ENCODE measurements around the gene CFAP46.
"Not testable (repeated sequence)": the region's sequence is repeated elsewhere in the genome, so short reads cannot be mapped to it uniquely, and the experiment has no call there.

The CFAP46 gene

DNA sequence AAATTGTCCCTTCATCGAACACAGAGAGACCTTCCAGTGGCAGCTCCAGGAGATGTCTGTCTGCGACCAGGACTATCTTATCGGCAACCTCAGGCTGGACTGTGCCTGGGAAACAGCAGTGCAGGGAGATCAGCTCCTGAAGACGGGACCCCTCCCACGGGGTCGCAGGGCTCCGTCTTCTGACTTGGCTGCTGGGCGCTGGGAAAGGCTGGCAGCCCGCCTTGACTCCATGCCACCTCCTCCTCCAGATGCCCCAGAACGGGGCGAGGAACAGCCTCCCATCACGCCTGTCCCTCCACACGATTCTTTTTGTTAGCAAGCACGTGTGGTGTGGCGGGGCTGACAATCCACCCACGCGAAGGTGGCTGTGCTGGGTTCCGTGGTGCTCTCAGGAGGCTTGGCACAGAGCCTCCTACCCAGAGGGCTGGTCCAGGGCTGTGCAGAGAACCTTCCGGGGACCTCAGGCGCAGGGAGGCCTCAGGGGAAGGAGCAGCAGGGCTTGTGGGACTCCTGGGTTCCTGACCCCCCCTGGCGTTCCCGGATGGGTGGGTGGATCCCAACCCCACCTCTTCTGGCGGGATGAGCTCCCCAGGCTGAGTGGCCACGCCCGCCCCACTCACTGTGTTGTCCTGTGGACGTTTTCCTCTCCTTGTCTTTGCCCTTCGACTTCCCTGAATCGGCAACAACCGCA is 108.8 kb downstream of the CFAP46 start:
- no peaks in the 10 kb centered on the region for H3K9me3 ChIP-seq (ENCODE audit: control insufficient read depth, insufficient read depth, low read length)
- no peak overlapping the region for H3K27ac ChIP-seq (ENCODE audit: low read length)
- no peaks in the 10 kb centered on the region for H3K27me3 ChIP-seq (ENCODE audit: control insufficient read depth, insufficient read depth, low read length)
- H3K4me3 ChIP-seq (ENCODE audit: low read length): no peak overlapping the region; the same call in 1 of the 2 replicates
- H3K4me1 ChIP-seq (ENCODE audit: control insufficient read depth, insufficient read depth, low read length): peaks cover 2% of the 10 kb centered on the region
- no peaks in the 10 kb centered on the region for H3K36me3 ChIP-seq (ENCODE audit: control insufficient read depth, insufficient read depth, low read length)
- no CpG with 5 or more reads among the region's 29 CpGs for WGBS (ENCODE audit: insufficient coverage, insufficient read length)
- no peak for DNase-seq (ENCODE audit: low read depth, low spot score)

DNA sequence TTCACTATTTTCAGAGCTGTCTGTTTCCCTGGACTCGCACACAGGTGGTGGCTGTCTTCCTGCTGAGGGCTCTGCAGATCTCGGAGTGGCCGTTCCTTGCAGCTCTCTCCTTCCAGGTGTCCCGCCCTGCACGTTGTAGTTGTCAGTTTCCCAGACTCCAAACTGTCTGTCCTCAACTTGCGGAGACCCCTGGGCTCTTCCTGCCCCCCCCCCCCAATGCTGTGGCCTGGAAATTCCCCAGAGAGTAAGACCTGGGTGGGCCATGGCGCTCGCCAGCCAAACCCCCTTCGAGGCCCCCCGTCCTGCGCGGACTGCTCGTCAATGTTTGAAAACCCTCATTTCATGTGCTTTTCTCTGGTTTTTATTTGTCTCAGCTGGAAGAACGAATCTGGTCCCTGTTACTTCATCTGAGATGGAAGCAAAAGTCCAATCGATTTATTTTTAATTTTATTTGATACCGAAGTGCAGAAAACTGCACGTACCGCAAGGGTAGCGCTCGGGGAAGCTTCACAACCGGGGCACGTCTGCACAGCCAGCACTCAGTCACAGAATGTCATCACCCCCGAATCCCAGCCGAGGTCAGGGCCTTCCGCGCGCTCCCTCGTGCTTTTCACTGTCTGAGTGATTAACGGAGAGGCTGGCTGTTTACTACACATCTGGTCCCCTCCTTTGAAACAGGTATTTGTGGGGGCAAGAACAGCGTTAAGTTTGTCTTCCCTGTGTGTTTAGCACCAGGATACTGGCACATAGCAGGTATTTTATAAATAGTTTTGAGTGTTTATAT is 110.0 kb downstream of the CFAP46 start:
- no peaks in the 10 kb centered on the region for H3K27me3 ChIP-seq (ENCODE audit: control insufficient read depth, insufficient read depth, low read length)
- WGBS (ENCODE audit: insufficient coverage, insufficient read length): no CpG with 5 or more reads among the region's 30 CpGs
- peaks cover 2% of the 10 kb centered on the region for H3K4me1 ChIP-seq (ENCODE audit: control insufficient read depth, insufficient read depth, low read length)
- no peaks in the 10 kb centered on the region; the same call in 1 of the 2 replicates for H3K9me3 ChIP-seq (ENCODE audit: control insufficient read depth, insufficient read depth, low read length)
- no peak overlapping the region for H3K27ac ChIP-seq (ENCODE audit: low read length)
- no peak overlapping the region for H3K4me3 ChIP-seq (ENCODE audit: low read length)
- DNase-seq (ENCODE audit: low read depth, low spot score): no peak
- H3K36me3 ChIP-seq (ENCODE audit: control insufficient read depth, insufficient read depth, low read length): no peaks in the 10 kb centered on the region

DNA sequence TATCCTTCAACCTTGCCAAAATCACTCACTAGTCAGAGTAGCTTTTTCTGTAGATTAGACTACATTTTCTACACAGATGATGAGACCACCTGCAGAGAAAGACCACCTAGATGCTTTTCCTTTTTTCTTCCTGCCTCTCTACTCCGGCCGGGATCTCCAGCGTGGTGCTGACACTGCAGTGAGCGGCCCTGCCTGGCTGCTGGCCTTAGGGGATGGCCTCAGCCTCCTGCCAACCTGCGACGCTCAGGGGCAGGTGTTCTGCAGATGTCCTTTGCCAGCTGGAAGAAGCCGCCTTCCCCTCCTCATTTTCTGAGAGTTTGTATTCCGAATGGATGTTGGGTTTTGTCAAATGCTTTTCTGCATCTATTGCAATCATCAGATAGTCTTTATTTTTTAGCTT is 113.0 kb downstream of the CFAP46 start:
- H3K27me3 ChIP-seq (ENCODE audit: control insufficient read depth, insufficient read depth, low read length): no peaks in the 10 kb centered on the region
- WGBS (ENCODE audit: insufficient coverage, insufficient read length): no CpG with 5 or more reads among the region's 8 CpGs
- DNase-seq (ENCODE audit: low read depth, low spot score): no peak
- H3K4me1 ChIP-seq (ENCODE audit: control insufficient read depth, insufficient read depth, low read length): no peaks in the 10 kb centered on the region
- no peaks in the 10 kb centered on the region; the same call in 1 of the 2 replicates for H3K9me3 ChIP-seq (ENCODE audit: control insufficient read depth, insufficient read depth, low read length)
- H3K36me3 ChIP-seq (ENCODE audit: control insufficient read depth, insufficient read depth, low read length): no peaks in the 10 kb centered on the region
- H3K27ac ChIP-seq (ENCODE audit: low read length): no peak overlapping the region
- H3K4me3 ChIP-seq (ENCODE audit: low read length): no peak overlapping the region

DNA sequence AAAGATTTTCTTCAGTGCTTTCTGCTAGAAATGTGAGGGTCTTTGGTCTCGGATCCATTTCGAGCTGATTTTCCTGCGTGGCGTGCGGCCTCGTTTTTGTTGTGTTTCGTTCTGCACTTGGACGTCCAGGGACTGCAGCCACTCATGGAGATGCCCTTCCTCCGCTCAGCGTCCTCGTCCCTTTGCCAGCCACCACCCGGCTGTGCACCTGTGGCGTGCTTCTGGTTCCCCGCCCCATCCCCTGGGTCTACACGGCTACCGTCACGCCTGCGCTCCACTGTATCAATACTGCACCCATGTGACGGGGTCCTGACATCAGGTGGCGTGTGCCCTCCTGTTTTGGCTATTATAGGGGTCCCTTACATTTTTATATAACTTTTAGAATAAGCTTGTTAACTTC is 113.7 kb downstream of the CFAP46 start:
- H3K36me3 ChIP-seq (ENCODE audit: control insufficient read depth, insufficient read depth, low read length): no peaks in the 10 kb centered on the region
- H3K27me3 ChIP-seq (ENCODE audit: control insufficient read depth, insufficient read depth, low read length): no peaks in the 10 kb centered on the region
- H3K9me3 ChIP-seq (ENCODE audit: control insufficient read depth, insufficient read depth, low read length): no peaks in the 10 kb centered on the region; the same call in 1 of the 2 replicates
- DNase-seq (ENCODE audit: low read depth, low spot score): no peak
- H3K4me3 ChIP-seq (ENCODE audit: low read length): no peak overlapping the region
- H3K27ac ChIP-seq (ENCODE audit: low read length): no peak overlapping the region
- H3K4me1 ChIP-seq (ENCODE audit: control insufficient read depth, insufficient read depth, low read length): no peaks in the 10 kb centered on the region
- WGBS (ENCODE audit: insufficient coverage, insufficient read length): no CpG with 5 or more reads among the region's 20 CpGs

DNA sequence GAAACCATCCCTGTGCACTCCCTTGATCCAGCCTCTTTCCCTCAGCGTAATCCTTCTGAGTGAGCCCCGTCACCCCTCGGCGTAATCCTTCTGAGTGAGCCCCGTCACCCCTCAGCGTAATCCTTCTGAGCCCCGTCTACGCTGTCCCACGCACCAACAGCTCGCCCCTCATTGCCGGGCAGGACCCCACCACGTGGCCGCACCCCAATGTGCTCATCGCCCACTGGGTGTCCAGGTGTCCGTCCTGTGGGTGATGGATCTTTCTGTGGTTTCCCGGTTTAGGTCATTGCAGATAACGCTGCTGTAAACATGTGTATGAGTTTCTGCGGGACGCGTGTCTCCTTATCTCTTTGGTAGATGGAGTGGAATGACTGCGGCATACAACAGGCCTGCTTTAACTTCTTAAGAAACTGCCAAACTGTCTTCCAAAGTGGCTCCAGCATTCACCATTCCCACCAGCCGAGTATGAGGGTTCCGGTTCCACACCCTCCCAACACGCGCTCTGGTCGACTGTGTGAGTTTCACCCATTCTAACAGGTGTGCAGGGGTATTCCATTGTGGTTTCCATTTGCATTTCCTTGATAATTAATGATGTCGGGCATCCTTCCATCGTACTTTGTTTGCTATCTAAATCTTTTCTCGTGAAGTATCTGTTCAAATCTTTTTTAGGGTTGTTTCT is 114.4 kb downstream of the CFAP46 start:
- H3K27me3 ChIP-seq (ENCODE audit: control insufficient read depth, insufficient read depth, low read length): no peaks in the 10 kb centered on the region
- DNase-seq (ENCODE audit: low read depth, low spot score): no peak
- H3K4me3 ChIP-seq (ENCODE audit: low read length): no peak overlapping the region
- WGBS (ENCODE audit: insufficient coverage, insufficient read length): no CpG with 5 or more reads among the region's 29 CpGs
- H3K36me3 ChIP-seq (ENCODE audit: control insufficient read depth, insufficient read depth, low read length): no peaks in the 10 kb centered on the region
- no peaks in the 10 kb centered on the region; the same call in 1 of the 2 replicates for H3K9me3 ChIP-seq (ENCODE audit: control insufficient read depth, insufficient read depth, low read length)
- H3K4me1 ChIP-seq (ENCODE audit: control insufficient read depth, insufficient read depth, low read length): no peaks in the 10 kb centered on the region
- H3K27ac ChIP-seq (ENCODE audit: low read length): no peak overlapping the region

DNA sequence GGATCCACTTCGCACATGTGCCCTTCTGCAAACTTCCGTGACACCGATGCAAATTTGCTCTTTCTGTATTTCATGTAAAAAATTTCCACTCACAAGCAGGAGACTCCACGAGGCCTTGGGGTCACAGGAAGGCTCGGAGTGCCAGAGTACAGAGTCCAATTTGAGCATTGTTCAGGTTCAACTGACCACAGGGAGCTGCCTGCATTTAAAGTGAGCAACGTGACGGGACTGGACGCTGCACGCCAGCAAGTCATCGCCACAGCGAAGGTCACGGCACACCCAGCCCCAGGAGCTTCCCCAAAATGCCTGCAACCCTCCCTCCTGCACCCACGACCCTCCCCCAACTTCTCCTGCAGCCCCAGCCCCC is 115.0 kb downstream of the CFAP46 start:
- no peak overlapping the region for H3K27ac ChIP-seq (ENCODE audit: low read length)
- WGBS (ENCODE audit: insufficient coverage, insufficient read length): no CpG with 5 or more reads among the region's 13 CpGs
- H3K9me3 ChIP-seq (ENCODE audit: control insufficient read depth, insufficient read depth, low read length): no peaks in the 10 kb centered on the region; the same call in 1 of the 2 replicates
- no peaks in the 10 kb centered on the region for H3K27me3 ChIP-seq (ENCODE audit: control insufficient read depth, insufficient read depth, low read length)
- H3K4me1 ChIP-seq (ENCODE audit: control insufficient read depth, insufficient read depth, low read length): no peaks in the 10 kb centered on the region
- H3K4me3 ChIP-seq (ENCODE audit: low read length): no peak overlapping the region
- DNase-seq (ENCODE audit: low read depth, low spot score): no peak
- H3K36me3 ChIP-seq (ENCODE audit: control insufficient read depth, insufficient read depth, low read length): no peaks in the 10 kb centered on the region

DNA sequence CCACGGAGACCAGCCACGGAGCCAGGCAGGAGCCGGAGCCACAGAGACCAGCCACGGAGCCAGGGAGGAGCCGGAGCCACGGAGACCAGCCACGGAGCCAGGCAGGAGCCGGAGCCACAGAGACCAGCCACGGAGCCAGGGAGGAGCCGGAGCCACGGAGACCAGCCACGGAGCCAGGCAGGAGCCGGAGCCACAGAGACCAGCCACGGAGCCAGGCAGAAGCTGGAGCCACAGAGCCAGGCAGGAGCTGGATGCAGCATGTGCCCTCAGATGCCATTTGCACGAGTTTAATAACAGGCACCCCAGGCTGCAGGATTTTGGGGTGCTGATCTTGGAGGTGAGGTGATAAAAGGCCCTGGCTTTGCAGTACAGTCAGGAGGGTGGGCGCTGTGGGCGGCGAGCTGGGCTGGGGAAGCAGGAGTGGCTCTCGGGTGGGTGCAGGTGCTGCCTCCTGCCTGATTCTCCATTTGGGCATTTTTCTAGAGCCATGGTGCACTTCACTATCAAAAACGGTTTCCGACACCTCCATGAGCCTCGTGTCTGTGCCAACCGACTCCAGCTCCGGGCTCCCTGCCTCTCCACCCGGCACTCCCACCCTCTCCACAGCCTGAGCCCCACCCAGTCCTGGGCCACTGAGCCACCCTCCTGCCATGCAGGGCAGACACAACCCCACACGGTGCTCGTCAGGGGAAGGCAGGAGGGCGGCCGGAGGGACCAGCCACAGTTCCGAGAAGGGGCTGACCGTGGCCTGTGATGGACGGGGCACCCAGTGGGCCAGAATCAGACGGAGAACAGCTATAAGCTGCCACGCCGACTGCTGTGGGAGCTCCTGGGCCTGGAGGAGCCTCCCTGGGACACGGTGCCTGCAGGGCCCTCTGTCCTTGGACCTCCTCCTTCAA is 115.6 kb downstream of the CFAP46 start:
- no peak for DNase-seq (ENCODE audit: low read depth, low spot score)
- no CpG with 5 or more reads among the region's 36 CpGs for WGBS (ENCODE audit: insufficient coverage, insufficient read length)
- Histone ChIP-seq H3K4me1 (ENCODE audit: control insufficient read depth, insufficient read depth, low read length) (no peaks in the 10 kb centered on the region), H3K4me3 (ENCODE audit: low read length) (no peak overlapping the region), H3K27me3 (ENCODE audit: control insufficient read depth, insufficient read depth, low read length) (no peaks in the 10 kb centered on the region), H3K9me3 (ENCODE audit: control insufficient read depth, insufficient read depth, low read length) (no peaks in the 10 kb centered on the region; the same call in 1 of the 2 replicates), H3K36me3 (ENCODE audit: control insufficient read depth, insufficient read depth, low read length) (no peaks in the 10 kb centered on the region), H3K27ac (ENCODE audit: low read length) (no peak overlapping the region)

DNA sequence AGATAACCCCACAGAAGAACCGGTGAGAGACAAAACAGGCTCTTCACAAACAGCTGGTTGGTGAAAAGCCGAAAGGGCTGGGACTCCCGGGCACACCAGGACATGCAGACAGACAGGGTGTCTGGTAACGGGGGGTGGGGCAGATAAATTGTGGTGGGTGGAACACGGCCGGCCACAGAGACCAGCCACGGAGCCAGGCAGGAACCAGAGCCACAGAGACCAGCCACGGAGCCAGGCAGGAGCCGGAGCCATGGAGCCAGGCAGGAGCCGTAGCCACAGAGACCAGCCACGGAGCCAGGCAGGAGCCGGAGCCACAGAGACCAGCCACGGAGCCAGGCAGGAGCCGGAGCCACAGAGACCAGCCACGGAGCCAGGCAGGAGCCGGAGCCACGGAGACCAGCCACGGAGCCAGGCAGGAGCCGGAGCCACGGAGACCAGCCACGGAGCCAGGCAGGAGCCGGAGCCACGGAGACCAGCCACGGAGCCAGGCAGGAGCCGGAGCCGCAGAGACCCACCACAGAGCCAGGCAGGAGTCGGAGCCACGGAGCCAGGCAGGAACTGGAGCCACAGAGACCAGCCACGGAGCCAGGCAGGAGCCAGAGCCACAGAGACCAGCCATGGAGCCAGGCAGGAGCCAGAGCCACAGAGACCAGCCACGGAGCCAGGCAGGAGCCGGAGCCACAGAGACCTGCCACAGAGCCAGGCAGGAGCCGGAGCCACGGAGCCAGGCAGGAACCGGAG is 116.4 kb downstream of the CFAP46 start:
- not testable (repeated sequence) for H3K9me3 ChIP-seq (ENCODE audit: control insufficient read depth, insufficient read depth, low read length); H3K4me1 ChIP-seq (ENCODE audit: control insufficient read depth, insufficient read depth, low read length); H3K4me3 ChIP-seq (ENCODE audit: low read length); H3K27ac ChIP-seq (ENCODE audit: low read length); H3K36me3 ChIP-seq (ENCODE audit: control insufficient read depth, insufficient read depth, low read length); H3K27me3 ChIP-seq (ENCODE audit: control insufficient read depth, insufficient read depth, low read length); DNase-seq (ENCODE audit: low read depth, low spot score)
- no CpG with 5 or more reads among the region's 34 CpGs for WGBS (ENCODE audit: insufficient coverage, insufficient read length)

DNA sequence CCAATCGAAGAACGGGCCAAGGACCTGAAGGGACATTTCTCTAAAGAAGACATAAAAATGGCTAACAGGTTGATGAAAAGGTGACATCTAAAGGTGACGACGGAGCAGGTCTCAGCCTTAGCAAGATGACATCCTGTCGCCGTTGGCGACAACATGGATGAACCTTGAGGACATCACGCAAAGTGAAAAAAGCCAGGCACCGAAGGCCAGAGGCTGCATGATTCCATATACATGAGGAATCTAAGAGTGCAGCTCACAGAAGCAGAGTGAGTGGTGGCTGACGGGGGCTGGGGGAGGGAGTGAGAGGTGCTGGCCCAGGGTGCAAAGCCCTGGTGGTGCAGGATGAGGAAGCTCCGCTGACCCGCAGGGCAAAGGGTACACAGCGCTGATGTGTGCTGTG is 122.3 kb downstream of the CFAP46 start:
- Histone ChIP-seq H3K9me3 (ENCODE audit: control insufficient read depth, insufficient read depth, low read length) (no peaks in the 10 kb centered on the region), H3K36me3 (ENCODE audit: control insufficient read depth, insufficient read depth, low read length) (no peaks in the 10 kb centered on the region), H3K4me3 (ENCODE audit: low read length) (no peak overlapping the region), H3K4me1 (ENCODE audit: control insufficient read depth, insufficient read depth, low read length) (no peaks in the 10 kb centered on the region), H3K27ac (ENCODE audit: low read length) (no peak overlapping the region), H3K27me3 (ENCODE audit: control insufficient read depth, insufficient read depth, low read length) (no peaks in the 10 kb centered on the region)
- no peak for DNase-seq (ENCODE audit: low read depth, low spot score)
- no CpG with 5 or more reads among the region's 13 CpGs for WGBS (ENCODE audit: insufficient coverage, insufficient read length)

Data from iPS DF 6.9 (cell line).